CD4-positive, CD25-positive, alpha-beta regulatory T cell (primary cell): ENCODE measurements around the gene CAMSAP1. TPM values are rescaled to one million over a fixed set of nuclear protein-coding genes. Genes with fewer than 3 reads are reported as not detected.

ENCODE experiments used
- ATAC-seq, 2 donors: fragments of 150-1000 bp; cut with Tn5 transposase; one replicate each; pipeline ENCODE4 v1.10.0; 2021; ENCODE audit warnings: low read depth in 2 of 2, moderate number of reproducible peaks in 2 of 2, moderate library complexity in 1 of 2
- DNase-seq, 3 donors: peaks; one replicate each; pipeline versions ENCODE4 v3.0.0 to v3.0.0-alpha.2; 2012 to 2022; ENCODE audit warnings: mixed read lengths in 1 of 3
- H3K27ac ChIP-seq: one replicate; pipeline ENCODE4 v1.7.0; 2013; ENCODE audit warnings: mild to moderate bottlenecking, low read length; ENCODE audit not compliant: insufficient read depth, poor library complexity, severe bottlenecking
- H3K27me3 ChIP-seq: one replicate; pipeline ENCODE4 v1.7.0; 2013; ENCODE audit warnings: low read length; ENCODE audit not compliant: control insufficient read depth, insufficient read depth
- H3K36me3 ChIP-seq: one replicate; pipeline ENCODE4 v1.7.0; 2013; ENCODE audit warnings: mild to moderate bottlenecking, low read length, moderate library complexity; ENCODE audit not compliant: control insufficient read depth, insufficient read depth
- H3K4me1 ChIP-seq: 2 replicates; pipeline ENCODE4 v1.7.0; 2013; ENCODE audit warnings: mild to moderate bottlenecking, low read length; ENCODE audit not compliant: insufficient read depth, control insufficient read depth, poor library complexity, severe bottlenecking
- H3K4me3 ChIP-seq: one replicate; pipeline ENCODE4 v1.7.0; 2013; ENCODE audit warnings: low read depth, mild to moderate bottlenecking, low read length, moderate library complexity
- H3K9me3 ChIP-seq, 2 experiments: 1 replicate in 1 of 2; 2 replicates in 1 of 2; pipeline ENCODE4 v1.7.0; 2013; ENCODE audit warnings: low read length in 2 of 2, mild to moderate bottlenecking in 1 of 2, moderate library complexity in 1 of 2; ENCODE audit not compliant: control insufficient read depth in 2 of 2
- H3K27ac Mint-ChIP-seq, 3 donors: one replicate each; pipeline ENCODE4 v1.8.0; 2020 to 2022; ENCODE audit warnings: mild to moderate bottlenecking in 3 of 3, mixed read lengths in 3 of 3, moderate library complexity in 2 of 3
- H3K27me3 Mint-ChIP-seq: one replicate; pipeline ENCODE4 v1.8.0; 2022; ENCODE audit warnings: mild to moderate bottlenecking, mixed read lengths
- H3K36me3 Mint-ChIP-seq: one replicate; pipeline ENCODE4 v1.8.0; 2020; ENCODE audit warnings: mixed read lengths
- H3K4me1 Mint-ChIP-seq, 4 donors: one replicate each; pipeline ENCODE4 v1.8.0; 2020 to 2022; ENCODE audit warnings: mixed read lengths in 4 of 4, mild to moderate bottlenecking in 1 of 4
- H3K4me3 Mint-ChIP-seq, 4 donors: one replicate each; pipeline ENCODE4 v1.8.0; 2020 to 2022; ENCODE audit warnings: mild to moderate bottlenecking in 4 of 4, mixed read lengths in 4 of 4, moderate library complexity in 3 of 4
- H3K9me3 Mint-ChIP-seq, 7 donors: one replicate each; pipeline ENCODE4 v1.8.0; 2020 to 2022; ENCODE audit warnings: mixed read lengths in 7 of 7, mild to moderate bottlenecking in 3 of 7, moderate library complexity in 2 of 7
- polyA plus RNA-seq, 4 donors: library from polyadenylated mRNA; unstranded; fragments of 300-500 nt; fragmentation: Illumina TruSeq; gene quantifications; one replicate each; pipeline ENCODE4 v1.2.3, GENCODE V29; 2021
- total RNA-seq: library from RNA; stranded (reverse); gene quantifications from one replicate; pipeline ENCODE4 v1.2.3, GENCODE V29; 2022

CAMSAP1 gene
- total and polyA plus RNA-seq, 5 donors from 2014 or later: 0.67 to 31.6 (median 2.0) TPM

- Histone ChIP-seq H3K9me3 (no peaks in the 10 kb centered on the region), H3K4me1 (no peaks in the 10 kb centered on the region), H3K27me3 (no peaks in the 10 kb centered on the region), H3K36me3 (peaks cover 20% of the 10 kb centered on the region), H3K27ac (no peak overlapping the region), H3K4me3 (no peak overlapping the region)
- H3K4me1 Mint-ChIP-seq: peaks cover 4 to 25% (median 21%) of the 10 kb centered on the region in 4 donors
- H3K36me3 Mint-ChIP-seq: peaks cover 53% of the 10 kb centered on the region
- no peak for ATAC-seq
- H3K4me3 Mint-ChIP-seq: no peak overlapping the region
- DNase-seq: no peak
- H3K27ac Mint-ChIP-seq: peak overlapping the region in 2 of 3 donors; percentile 12 to 71
- peaks cover 0 to 13% (median 2%) of the 10 kb centered on the region in 7 donors for H3K9me3 Mint-ChIP-seq
- H3K27me3 Mint-ChIP-seq: no peaks in the 10 kb centered on the region
These were observed 59.5 kb downstream of the CAMSAP1 start for GRCh38 chr9:135847833-135848232.

- no peaks in the 10 kb centered on the region for H3K27me3 Mint-ChIP-seq
- H3K36me3 ChIP-seq: peaks cover 2% of the 10 kb centered on the region
- H3K9me3 ChIP-seq: no peaks in the 10 kb centered on the region
- no peaks in the 10 kb centered on the region for H3K27me3 ChIP-seq
- no peak overlapping the region for H3K27ac ChIP-seq
- H3K4me1 ChIP-seq: no peaks in the 10 kb centered on the region
- DNase-seq: no peak
- peak overlapping the region in 1 of 3 donors; percentile 31 for H3K27ac Mint-ChIP-seq
- H3K36me3 Mint-ChIP-seq: peaks cover 23% of the 10 kb centered on the region
- no peak overlapping the region for H3K4me3 ChIP-seq
- H3K4me1 Mint-ChIP-seq: peaks cover 7 to 22% (median 13%) of the 10 kb centered on the region in 4 donors
- H3K4me3 Mint-ChIP-seq: no peak overlapping the region
- H3K9me3 Mint-ChIP-seq: peaks cover 0 to 11% (median 1%) of the 10 kb centered on the region in 7 donors
- ATAC-seq: no peak
These were observed 66.8 kb downstream of the CAMSAP1 start for GRCh38 chr9:135840539-135840938.

- Mint-ChIP-seq H3K9me3 (peaks cover 0 to 8% (median 1%) of the 10 kb centered on the region in 7 donors), H3K27me3 (no peaks in the 10 kb centered on the region), H3K27ac (peak overlapping the region in 1 of 3 donors; percentile 31), H3K4me3 (no peak overlapping the region), H3K36me3 (peaks cover 18% of the 10 kb centered on the region), H3K4me1 (peaks cover 7 to 21% (median 10%) of the 10 kb centered on the region in 4 donors)
- H3K4me3 ChIP-seq: no peak overlapping the region
- no peak overlapping the region for H3K27ac ChIP-seq
- peaks cover 4% of the 10 kb centered on the region for H3K36me3 ChIP-seq
- no peaks in the 10 kb centered on the region for H3K27me3 ChIP-seq
- H3K9me3 ChIP-seq: no peaks in the 10 kb centered on the region
- no peak for DNase-seq
- H3K4me1 ChIP-seq: no peaks in the 10 kb centered on the region
- no peak for ATAC-seq
These were observed 67.2 kb downstream of the CAMSAP1 start for GRCh38 chr9:135840107-135840506.

GRCh38 chr9:135839516-135839915 lies 67.8 kb downstream of the CAMSAP1 start:
- ATAC-seq (no peak), DNase-seq (no peak)
- Histone ChIP-seq H3K4me3 (no peak overlapping the region), H3K9me3 (no peaks in the 10 kb centered on the region), H3K27ac (no peak overlapping the region), H3K4me1 (no peaks in the 10 kb centered on the region), H3K36me3 (peaks cover 8% of the 10 kb centered on the region), H3K27me3 (no peaks in the 10 kb centered on the region)
- no peak overlapping the region for H3K4me3 Mint-ChIP-seq
- peaks cover 14% of the 10 kb centered on the region for H3K36me3 Mint-ChIP-seq
- peaks cover 7 to 22% (median 8%) of the 10 kb centered on the region in 4 donors for H3K4me1 Mint-ChIP-seq
- H3K27me3 Mint-ChIP-seq: no peaks in the 10 kb centered on the region
- H3K27ac Mint-ChIP-seq: no peak overlapping the region
- H3K9me3 Mint-ChIP-seq: peaks cover 0 to 6% (median 1%) of the 10 kb centered on the region in 7 donors

GRCh38 chr9:135835131-135835530 lies 72.2 kb downstream of the CAMSAP1 start:
- Mint-ChIP-seq H3K36me3 (peaks cover 23% of the 10 kb centered on the region), H3K27ac (no peak overlapping the region), H3K27me3 (no peaks in the 10 kb centered on the region), H3K4me3 (no peak overlapping the region), H3K4me1 (peaks cover 7 to 18% (median 13%) of the 10 kb centered on the region in 4 donors), H3K9me3 (no peaks in the 10 kb centered on the region)
- DNase-seq (no peak), ATAC-seq (no peak)
- no peaks in the 10 kb centered on the region for H3K27me3 ChIP-seq
- H3K27ac ChIP-seq: no peak overlapping the region
- H3K4me1 ChIP-seq: no peaks in the 10 kb centered on the region
- no peak overlapping the region for H3K4me3 ChIP-seq
- no peaks in the 10 kb centered on the region for H3K9me3 ChIP-seq
- peaks cover 9% of the 10 kb centered on the region for H3K36me3 ChIP-seq

- Mint-ChIP-seq H3K27me3 (no peaks in the 10 kb centered on the region), H3K4me1 (peaks cover 7 to 18% (median 13%) of the 10 kb centered on the region in 4 donors), H3K9me3 (peaks cover 0 to 3% (median 0%) of the 10 kb centered on the region in 7 donors), H3K4me3 (no peak overlapping the region), H3K27ac (no peak overlapping the region), H3K36me3 (peaks cover 27% of the 10 kb centered on the region)
- H3K9me3 ChIP-seq: peaks cover 0 to 2% of the 10 kb centered on the region in 2 experiments
- H3K27ac ChIP-seq: no peak overlapping the region
- peaks cover 9% of the 10 kb centered on the region for H3K36me3 ChIP-seq
- ATAC-seq (no peak), DNase-seq (no peak)
- no peaks in the 10 kb centered on the region for H3K4me1 ChIP-seq
- no peaks in the 10 kb centered on the region for H3K27me3 ChIP-seq
- H3K4me3 ChIP-seq: no peak overlapping the region
These were observed 73.5 kb downstream of the CAMSAP1 start for GRCh38 chr9:135833864-135834263.

GRCh38 chr9:135830496-135830895 lies 76.8 kb downstream of the CAMSAP1 start:
- H3K4me1 Mint-ChIP-seq: peaks cover 7 to 25% (median 16%) of the 10 kb centered on the region in 4 donors
- H3K36me3 Mint-ChIP-seq: peaks cover 36% of the 10 kb centered on the region
- H3K9me3 ChIP-seq: peaks cover 6 to 9% of the 10 kb centered on the region in 2 experiments
- ATAC-seq (no peak), DNase-seq (no peak)
- no peak overlapping the region for H3K27ac ChIP-seq
- H3K4me3 ChIP-seq: no peak overlapping the region
- H3K27ac Mint-ChIP-seq: no peak overlapping the region
- H3K9me3 Mint-ChIP-seq: peaks cover 0 to 11% (median 2%) of the 10 kb centered on the region in 7 donors
- no peaks in the 10 kb centered on the region for H3K4me1 ChIP-seq
- peaks cover 25% of the 10 kb centered on the region for H3K36me3 ChIP-seq
- H3K27me3 Mint-ChIP-seq: no peaks in the 10 kb centered on the region
- no peak overlapping the region for H3K4me3 Mint-ChIP-seq
- H3K27me3 ChIP-seq: no peaks in the 10 kb centered on the region

GRCh38 chr9:135828656-135829055 lies 78.7 kb downstream of the CAMSAP1 start:
- no peak overlapping the region for H3K27ac Mint-ChIP-seq
- peaks cover 9 to 24% (median 14%) of the 10 kb centered on the region in 4 donors for H3K4me1 Mint-ChIP-seq
- ATAC-seq (no peak), DNase-seq (no peak)
- peaks cover 38% of the 10 kb centered on the region for H3K36me3 Mint-ChIP-seq
- H3K27me3 Mint-ChIP-seq: no peaks in the 10 kb centered on the region
- H3K27me3 ChIP-seq: no peaks in the 10 kb centered on the region
- peaks cover 0 to 11% (median 2%) of the 10 kb centered on the region in 7 donors for H3K9me3 Mint-ChIP-seq
- no peak overlapping the region for H3K4me3 Mint-ChIP-seq
- H3K4me1 ChIP-seq: no peaks in the 10 kb centered on the region
- H3K9me3 ChIP-seq: peaks cover 6 to 9% of the 10 kb centered on the region in 2 experiments
- no peak overlapping the region for H3K27ac ChIP-seq
- peaks cover 25% of the 10 kb centered on the region for H3K36me3 ChIP-seq
- no peak overlapping the region for H3K4me3 ChIP-seq
